IgD-negative memory B cell (primary cell): ENCODE results near the gene PLEKHA7. TPM values are rescaled to one million over a fixed set of nuclear protein-coding genes. Genes with fewer than 3 reads are reported as not detected.

Source experiments
- H3K27ac Mint-ChIP-seq, 3 donors: one replicate each; pipeline ENCODE4 v1.8.0; 2020 to 2022; ENCODE audit warnings: mild to moderate bottlenecking in 3 of 3, mixed read lengths in 3 of 3, moderate library complexity in 1 of 3
- H3K27me3 Mint-ChIP-seq: one replicate; pipeline ENCODE4 v1.8.0; 2021; ENCODE audit warnings: mixed read lengths
- H3K36me3 Mint-ChIP-seq: one replicate; pipeline ENCODE4 v1.8.0; 2020; ENCODE audit warnings: mild to moderate bottlenecking, mixed read lengths
- H3K4me1 Mint-ChIP-seq, 3 donors: one replicate each; pipeline ENCODE4 v1.8.0; 2020 to 2022; ENCODE audit warnings: mixed read lengths in 3 of 3, mild to moderate bottlenecking in 1 of 3
- H3K4me3 Mint-ChIP-seq, 4 donors: one replicate each; pipeline ENCODE4 v1.8.0; 2020 to 2022; ENCODE audit warnings: mild to moderate bottlenecking in 4 of 4, mixed read lengths in 4 of 4, moderate library complexity in 3 of 4
- H3K9me3 Mint-ChIP-seq, 3 donors: one replicate each; pipeline ENCODE4 v1.8.0; 2020 to 2021; ENCODE audit warnings: mixed read lengths in 3 of 3, mild to moderate bottlenecking in 1 of 3
- polyA plus RNA-seq: library from polyadenylated mRNA; unstranded; fragments of 300-500 nt; fragmentation: Illumina TruSeq; gene quantifications from one replicate; pipeline ENCODE4 v1.2.3, GENCODE V29; 2021

The PLEKHA7 gene
- polyA plus RNA-seq, 1 donor from 2014 or later: 0.15 TPM

DNA sequence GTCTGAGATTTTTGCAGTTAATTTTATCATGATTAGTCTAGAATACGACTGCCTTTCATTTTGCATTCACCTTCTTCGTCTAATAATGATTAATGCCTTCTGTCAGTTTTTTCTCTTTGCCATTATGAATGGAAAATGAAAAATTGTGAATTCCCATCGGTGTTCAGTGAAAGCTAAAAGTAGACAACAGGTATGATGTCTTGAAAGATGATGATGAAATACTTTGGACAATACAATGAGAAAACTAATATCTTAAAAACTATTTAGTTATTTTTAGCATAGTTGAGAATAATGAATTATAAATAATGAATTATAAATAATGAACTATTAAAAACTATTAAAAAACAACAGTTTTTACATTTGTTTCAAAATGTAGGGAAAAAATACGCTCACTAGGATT is 270.7 kb downstream of the PLEKHA7 start:
- Mint-ChIP-seq H3K36me3 (no peaks in the 10 kb centered on the region), H3K4me3 (peak overlapping the region in 2 of 4 donors; percentile 20 to 59), H3K9me3 (no peaks in the 10 kb centered on the region), H3K4me1 (peaks cover 26 to 34% (median 31%) of the 10 kb centered on the region in 3 donors), H3K27ac (no peak overlapping the region), H3K27me3 (no peaks in the 10 kb centered on the region)

DNA sequence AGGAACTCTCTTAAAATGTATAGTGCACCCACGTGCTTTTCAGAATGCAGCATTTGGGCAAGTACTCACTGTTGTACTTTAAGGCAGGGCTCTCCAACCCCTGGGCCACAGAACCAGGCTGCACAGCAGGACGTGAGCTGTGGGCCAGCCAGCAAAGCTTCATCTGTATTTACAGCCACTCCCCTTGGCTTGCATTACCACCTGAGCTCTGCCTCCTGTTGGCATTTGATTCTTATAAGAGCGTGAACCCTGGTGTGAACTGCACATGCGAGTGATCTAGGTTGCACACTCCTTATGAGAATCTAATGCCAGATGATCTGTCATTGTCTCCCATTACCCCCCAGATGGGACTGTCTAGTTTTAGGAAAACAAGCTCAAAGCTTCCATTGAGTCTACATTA is 272.7 kb downstream of the PLEKHA7 start:
- peak overlapping the region in 1 of 3 donors; percentile 70 for H3K27ac Mint-ChIP-seq
- no peaks in the 10 kb centered on the region for H3K9me3 Mint-ChIP-seq
- no peaks in the 10 kb centered on the region for H3K36me3 Mint-ChIP-seq
- H3K27me3 Mint-ChIP-seq: no peaks in the 10 kb centered on the region
- H3K4me3 Mint-ChIP-seq: peak overlapping the region in 3 of 4 donors; percentile 57 to 84 (median 80)
- H3K4me1 Mint-ChIP-seq: peaks cover 30 to 36% (median 34%) of the 10 kb centered on the region in 3 donors

DNA sequence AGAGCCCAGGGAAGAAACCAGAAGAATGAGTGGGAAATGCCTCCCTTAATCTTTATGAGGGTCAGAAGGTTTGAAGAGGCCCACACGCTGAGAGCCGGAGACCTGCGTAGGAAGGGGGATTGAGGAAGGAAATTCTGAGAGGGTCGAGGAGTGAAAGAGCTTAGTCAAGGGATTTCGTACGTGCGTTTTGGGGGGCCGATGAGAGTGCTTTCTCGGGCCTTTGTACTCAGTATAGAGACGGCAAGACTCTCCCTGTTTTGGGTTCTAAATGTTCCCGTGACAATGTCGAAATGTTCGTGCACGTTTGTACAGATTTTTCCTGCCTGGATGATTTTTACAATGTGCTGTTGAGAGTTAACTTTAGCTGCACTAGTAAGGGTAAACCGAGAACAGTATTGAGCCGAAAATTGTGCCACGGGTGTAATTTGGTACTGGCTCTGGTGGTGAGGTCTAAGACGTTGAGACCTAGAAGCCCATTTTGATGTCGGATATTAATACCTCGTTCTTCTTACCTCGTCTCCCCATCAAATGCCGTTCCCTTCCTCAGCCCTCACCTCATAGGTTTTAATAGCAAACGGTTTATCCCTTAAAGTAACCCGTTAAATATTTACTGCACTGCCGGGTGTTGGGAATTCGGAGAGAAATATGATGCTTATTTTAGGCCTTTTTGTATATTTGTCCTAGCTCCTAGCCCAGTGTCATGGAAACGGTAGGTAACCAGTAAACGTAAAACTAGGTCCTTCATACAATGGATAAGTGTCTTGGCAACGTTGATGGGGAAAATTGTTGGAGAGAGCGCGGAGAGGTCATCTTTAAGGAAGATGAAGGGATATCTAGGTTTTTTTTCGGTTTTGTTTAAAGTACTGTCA is 275.0 kb downstream of the PLEKHA7 start:
- Mint-ChIP-seq H3K4me1 (peaks cover 16 to 26% (median 22%) of the 10 kb centered on the region in 3 donors), H3K27ac (no peak overlapping the region), H3K27me3 (no peaks in the 10 kb centered on the region), H3K36me3 (no peaks in the 10 kb centered on the region), H3K4me3 (no peak overlapping the region), H3K9me3 (no peaks in the 10 kb centered on the region)

DNA sequence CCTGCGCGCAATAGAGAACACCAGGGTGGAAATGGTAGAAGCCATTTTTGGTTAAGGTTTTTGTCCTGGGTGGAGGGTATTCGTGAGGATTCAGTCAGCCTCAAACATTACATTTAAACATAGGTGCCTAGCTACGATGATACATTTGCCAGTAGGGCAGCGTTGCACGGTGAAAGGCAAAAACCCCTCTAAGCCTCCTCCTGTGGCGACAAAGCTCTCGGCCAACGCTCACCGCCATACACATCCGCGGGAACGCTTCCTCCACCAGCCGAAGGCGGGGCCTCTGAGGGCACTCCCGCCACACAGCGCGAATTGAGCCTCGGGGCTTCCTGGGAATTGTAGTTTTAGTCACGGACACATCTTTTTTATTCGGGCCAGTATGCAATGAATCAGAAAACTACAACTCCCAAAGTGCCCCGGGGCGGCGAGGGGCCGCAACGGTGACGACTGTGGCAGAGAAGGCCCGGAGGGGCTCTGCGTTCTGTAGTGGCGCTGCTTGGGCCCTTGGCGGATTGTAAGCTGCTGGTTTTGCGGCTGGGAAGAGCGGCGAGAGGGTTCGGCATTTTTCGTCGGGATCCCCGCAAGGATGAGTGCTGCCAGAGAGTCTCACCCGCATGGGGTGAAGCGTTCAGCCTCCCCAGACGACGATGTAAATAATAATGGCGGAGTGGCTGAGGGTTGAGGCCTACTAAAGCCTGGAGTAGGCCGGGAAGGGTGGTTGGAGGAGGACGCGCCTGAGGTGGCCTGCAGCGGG is 275.8 kb downstream of the PLEKHA7 start, which contains the start of gene C11orf58:
C11orf58 (plus strand) TSS at position 455 of the 754 bp plus-strand sequence; CDS start at position 587, 132 bp downstream.
- Mint-ChIP-seq H3K4me1 (peaks cover 14 to 25% (median 20%) of the 10 kb centered on the region in 3 donors), H3K4me3 (peak within 1 kb of the TSS in 3 of 4 donors; percentile 49 to 88 (median 56)), H3K36me3 (no peaks in the 10 kb centered on the region), H3K9me3 (no peaks in the 10 kb centered on the region), H3K27ac (peak within 1 kb of the TSS in 1 of 3 donors; percentile 55), H3K27me3 (no peaks in the 10 kb centered on the region)

DNA sequence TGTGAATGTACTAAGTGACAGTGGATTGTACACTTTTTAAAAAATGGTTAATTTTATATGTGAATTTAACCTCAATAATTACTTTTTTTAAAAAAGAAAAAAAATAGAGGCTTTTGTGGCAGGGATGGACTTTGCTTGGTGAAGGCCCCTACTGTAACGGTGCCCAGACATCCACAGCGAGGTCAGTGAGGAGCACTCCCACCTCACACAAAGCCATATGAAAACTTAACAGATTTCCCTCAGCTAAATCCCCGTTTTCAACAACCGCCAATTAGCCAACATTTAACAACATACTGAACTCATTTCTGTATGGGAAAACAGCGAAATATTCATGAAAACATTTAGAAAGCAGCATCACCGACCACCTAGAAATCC is 276.4 kb downstream of the PLEKHA7 start:
- H3K27ac Mint-ChIP-seq: no peak overlapping the region
- no peaks in the 10 kb centered on the region for H3K36me3 Mint-ChIP-seq
- H3K27me3 Mint-ChIP-seq: no peaks in the 10 kb centered on the region
- peak overlapping the region in 3 of 4 donors; percentile 49 to 88 (median 56) for H3K4me3 Mint-ChIP-seq
- H3K4me1 Mint-ChIP-seq: peaks cover 10 to 21% (median 16%) of the 10 kb centered on the region in 3 donors
- H3K9me3 Mint-ChIP-seq: peaks cover 0 to 2% (median 0%) of the 10 kb centered on the region in 3 donors

Other genes starting within 250 kb of the PLEKHA7 start
- gene RPS13, start 63.3 kb upstream of the PLEKHA7 start, polyA plus RNA-seq: 2,048 TPM
- gene PIK3C2A, start 193.6 kb upstream of the PLEKHA7 start, polyA plus RNA-seq: 5.1 TPM